IMR-90 (cell line): ENCODE results near the gene PRKRA. TPM values are rescaled to one million over a fixed set of nuclear protein-coding genes. Genes with fewer than 3 reads are reported as not detected.

ENCODE experiments used
- ATAC-seq: fragments of 200-7000 bp; cut with Tn5 transposase; 2 replicates; pipeline ENCODE4 v1.9.1; 2020; ENCODE audit warnings: low read depth, mild to moderate bottlenecking, moderate library complexity
- BruUV-seq: library from RNA; stranded (reverse); fragments of 400-500 nt; replicated peaks from 2 replicates; lab custom pipeline; 2021; lab: Mats Ljungman, UMichigan
- CTCF ChIA-PET: fragments of 300-600 bp; formaldehyde crosslinking; extraction: SDS; loops from one replicate; lab custom pipeline; 2021; ENCODE audit warnings: antibody characterized with exemption; lab: Yijun Ruan, JAX
- POLR2A ChIA-PET: fragments of 300-600 bp; sonication (Branson Sonifier 250); formaldehyde crosslinking; loops from one replicate; lab custom pipeline; 2022; ENCODE audit warnings: antibody characterized with exemption; ENCODE audit not compliant: unreplicated experiment; lab: Charles Lee
- DNase-seq: peaks from one replicate; pipeline ENCODE4 v3.0.0; 2013
- H2AFZ ChIP-seq: replicated peaks from 2 replicates; pipeline ENCODE3; 2013; ENCODE audit warnings: low read length, mild to moderate bottlenecking; ENCODE audit not compliant: poor library complexity
- H2AK5ac ChIP-seq: 2 replicates; pipeline ENCODE4 v1.6.1; 2013; ENCODE audit warnings: low read depth, low read length, inconsistent platforms
- H2AK9ac ChIP-seq: replicated peaks from 2 replicates; pipeline ENCODE3; 2013; ENCODE audit warnings: mild to moderate bottlenecking, low read depth, low read length, moderate library complexity; ENCODE audit not compliant: poor library complexity
- H2BK120ac ChIP-seq: 2 replicates; pipeline ENCODE4 v1.6.1; 2013; ENCODE audit warnings: low read depth, low read length, inconsistent platforms
- H2BK15ac ChIP-seq: 3 replicates; pipeline ENCODE4 v1.6.1; 2013; ENCODE audit warnings: low read depth, low read length, inconsistent platforms
- H2BK20ac ChIP-seq: 2 replicates; pipeline ENCODE4 v1.6.1; 2013; ENCODE audit warnings: low read depth, mild to moderate bottlenecking, inconsistent platforms, low read length, moderate library complexity
- H2BK5ac ChIP-seq: 2 replicates; pipeline ENCODE4 v1.6.1; 2013; ENCODE audit warnings: mild to moderate bottlenecking, low read depth, low read length, inconsistent platforms; ENCODE audit not compliant: poor library complexity, severe bottlenecking
- H3K14ac ChIP-seq: replicated peaks from 2 replicates; pipeline ENCODE4 v1.6.1; 2013; ENCODE audit warnings: low read depth, low read length, inconsistent platforms
- H3K18ac ChIP-seq: 2 replicates; pipeline ENCODE4 v1.6.1; 2013; ENCODE audit warnings: low read depth, low read length, control low read depth
- H3K23ac ChIP-seq: 2 replicates; pipeline ENCODE4 v1.6.1; 2013; ENCODE audit warnings: low read depth, low read length, inconsistent platforms
- H3K27ac ChIP-seq: 2 replicates; pipeline ENCODE4 v1.5.1; 2013; ENCODE audit warnings: mild to moderate bottlenecking, control low read depth, low read length; ENCODE audit not compliant: insufficient read depth
- H3K27me3 ChIP-seq: 2 replicates; pipeline ENCODE4 v1.6.1; 2013; ENCODE audit warnings: low read length; ENCODE audit not compliant: control insufficient read depth, insufficient read depth
- H3K36me3 ChIP-seq: 2 replicates; pipeline ENCODE4 v1.6.1; 2013; ENCODE audit warnings: low read length, mixed read lengths; ENCODE audit not compliant: control insufficient read depth, insufficient read depth
- H3K4ac ChIP-seq: 2 replicates; pipeline ENCODE4 v1.6.1; 2013; ENCODE audit warnings: low read depth, low read length, inconsistent platforms
- H3K4me1 ChIP-seq: 2 replicates; pipeline ENCODE4 v1.6.1; 2013; ENCODE audit warnings: low read length, mixed read lengths; ENCODE audit not compliant: control insufficient read depth, insufficient read depth
- H3K4me2 ChIP-seq: 2 replicates; pipeline ENCODE4 v1.6.1; 2013; ENCODE audit warnings: low read depth, mild to moderate bottlenecking, control low read depth, low read length, moderate library complexity
- H3K4me3 ChIP-seq: 2 replicates; pipeline ENCODE4 v1.5.1; 2013; ENCODE audit warnings: low read depth, mild to moderate bottlenecking, control low read depth, low read length, moderate library complexity; ENCODE audit not compliant: insufficient read depth
- H3K56ac ChIP-seq: 2 replicates; pipeline ENCODE4 v1.6.1; 2013; ENCODE audit warnings: low read length, inconsistent platforms; ENCODE audit not compliant: insufficient read depth; ENCODE audit errors: extremely low read depth
- H3K79me1 ChIP-seq, 2 experiments: 2 replicates each; pipeline ENCODE4 v1.6.1; 2013; ENCODE audit warnings: low read length in 2 of 2, inconsistent platforms in 1 of 2, low read depth in 1 of 2
- H3K9ac ChIP-seq: 2 replicates; pipeline ENCODE4 v1.6.1; 2013; ENCODE audit warnings: low read depth, low read length, control low read depth
- H3K9me1 ChIP-seq: 2 replicates; pipeline ENCODE4 v1.6.1; 2013; ENCODE audit warnings: low read length, inconsistent platforms; ENCODE audit not compliant: insufficient read depth
- H3K9me3 ChIP-seq: 2 replicates; pipeline ENCODE4 v1.6.1; 2013; ENCODE audit warnings: low read length; ENCODE audit not compliant: control insufficient read depth, insufficient read depth
- H4K20me1 ChIP-seq: 2 replicates; pipeline ENCODE4 v1.6.1; 2013; ENCODE audit warnings: low read length, inconsistent platforms; ENCODE audit not compliant: insufficient read depth
- H4K5ac ChIP-seq: 2 replicates; pipeline ENCODE4 v1.6.1; 2013; ENCODE audit warnings: mild to moderate bottlenecking, low read depth, low read length, control low read depth
- H4K8ac ChIP-seq, 2 experiments: 2 replicates each; pipeline ENCODE4 v1.6.1; 2013; ENCODE audit warnings: low read depth in 2 of 2, low read length in 2 of 2, control low read depth in 1 of 2, inconsistent platforms in 1 of 2
- H4K91ac ChIP-seq: 2 replicates; pipeline ENCODE4 v1.6.1; 2013; ENCODE audit warnings: low read depth, low read length, inconsistent platforms; ENCODE audit not compliant: insufficient read depth
- BHLHE40 ChIP-seq: fragments of 150-350 bp; IDR thresholded peaks from 2 replicates; pipeline ENCODE4 v1.6.1; 2016; ENCODE audit warnings: mild to moderate bottlenecking, low read depth, low read length
- CEBPB ChIP-seq: IDR thresholded peaks from 2 replicates; pipeline ENCODE4 v1.6.1; 2012; ENCODE audit warnings: low read depth, low read length, improper control_type of control experiment
- CHD1 ChIP-seq: IDR thresholded peaks from 2 replicates; pipeline ENCODE4 v1.6.1; 2012; ENCODE audit warnings: low read depth, low read length, improper control_type of control experiment
- FOS ChIP-seq: fragments of 150-350 bp; IDR thresholded peaks from 2 replicates; pipeline ENCODE4 v1.6.1; 2016; ENCODE audit warnings: low read depth, low read length
- MAFK ChIP-seq: IDR thresholded peaks from 2 replicates; pipeline ENCODE4 v1.6.1; 2012; ENCODE audit warnings: low read depth, low read length, improper control_type of control experiment
- MAZ ChIP-seq: IDR thresholded peaks from 2 replicates; pipeline ENCODE4 v1.6.1; 2012; ENCODE audit warnings: low read depth, mild to moderate bottlenecking, low read length, improper control_type of control experiment, moderate library complexity, borderline replicate concordance
- MXI1 ChIP-seq: IDR thresholded peaks from 2 replicates; pipeline ENCODE4 v1.6.1; 2012; ENCODE audit warnings: low read depth, mild to moderate bottlenecking, low read length, moderate library complexity, borderline replicate concordance
- NFE2L2 ChIP-seq: fragments of 150-350 bp; IDR thresholded peaks from 2 replicates; pipeline ENCODE4 v1.6.1; 2016; ENCODE audit warnings: low read depth, mild to moderate bottlenecking, low read length
- POLR2A ChIP-seq: IDR thresholded peaks from 2 replicates; pipeline ENCODE4 v1.6.1; 2012; ENCODE audit warnings: mild to moderate bottlenecking, low read depth, low read length
- RAD21 ChIP-seq: IDR thresholded peaks from 2 replicates; pipeline ENCODE4 v1.6.1; 2012; ENCODE audit warnings: low read length, improper control_type of control experiment
- RCOR1 ChIP-seq: IDR thresholded peaks from 2 replicates; pipeline ENCODE4 v1.6.1; 2012; ENCODE audit warnings: mild to moderate bottlenecking, low read length, improper control_type of control experiment; ENCODE audit not compliant: insufficient replicate concordance
- RFX5 ChIP-seq: IDR thresholded peaks from 2 replicates; pipeline ENCODE4 v1.8.0; 2012; ENCODE audit warnings: low read depth, mild to moderate bottlenecking, low read length, moderate library complexity
- SMC3 ChIP-seq: fragments of 150-350 bp; IDR thresholded peaks from 2 replicates; pipeline ENCODE4 v1.6.1; 2016; ENCODE audit warnings: low read depth, mild to moderate bottlenecking, antibody characterized with exemption, low read length, moderate library complexity
- dilution Hi-C: fragments of 300-500 bp; cut with HindIII; formaldehyde crosslinking; loops from one replicate; pipeline ENCODE4 v1.14.3; 2018; ENCODE audit warnings: low sequenced_read_pairs; ENCODE audit not compliant: unreplicated experiment
- in situ Hi-C: fragments of 300-500 bp; cut with MboI; formaldehyde crosslinking; loops from 3 replicates; pipeline ENCODE4 v1.14.3; 2019; ENCODE audit warnings: low sequenced_read_pairs, inconsistent platforms, mixed read lengths
- intact Hi-C: fragments of 100-400 bp; cut with micrococcal nuclease; formaldehyde crosslinking; loops from 2 replicates; pipeline ENCODE4 v1.10.0; 2022
- polyA plus RNA-seq, 3 experiments: library from polyadenylated mRNA; depleted of rRNA; stranded (reverse); fragments of >200 nt; gene quantifications; 2 replicates each; pipeline ENCODE4 v1.2.3, GENCODE V29; 2012; ENCODE audit warnings: low replicate concordance in 1 of 3
- total RNA-seq: library from RNA; depleted of rRNA; stranded (reverse); fragments of >200 nt; gene quantifications from 2 replicates; pipeline ENCODE4 v1.2.3, GENCODE V29; 2012
- TF ChIP-seq, protein P1 (sequence below): conservative IDR thresholded peaks from 2 replicates; pipeline ENCODE4 v1.5.1; 2012; ENCODE audit warnings: mild to moderate bottlenecking, low read depth, low read length, improper control_type of control experiment
- TF ChIP-seq, protein P2 (sequence below): fragments of 150-350 bp; IDR thresholded peaks from 2 replicates; pipeline ENCODE4 v1.6.1; 2017; ENCODE audit warnings: mild to moderate bottlenecking, antibody characterized with exemption, low read length, low read depth
- TF ChIP-seq, protein P3 (sequence below): fragments of 150-350 bp; IDR thresholded peaks from 2 replicates; pipeline ENCODE4 v1.6.1; 2016; ENCODE audit warnings: low read depth, mild to moderate bottlenecking, low read length, moderate library complexity, borderline replicate concordance

Gene PRKRA
- total and polyA plus RNA-seq, 2 of the 4 experiments (the other 2 are of a cell fraction), result 39.5 to 53.6 TPM

DNA sequence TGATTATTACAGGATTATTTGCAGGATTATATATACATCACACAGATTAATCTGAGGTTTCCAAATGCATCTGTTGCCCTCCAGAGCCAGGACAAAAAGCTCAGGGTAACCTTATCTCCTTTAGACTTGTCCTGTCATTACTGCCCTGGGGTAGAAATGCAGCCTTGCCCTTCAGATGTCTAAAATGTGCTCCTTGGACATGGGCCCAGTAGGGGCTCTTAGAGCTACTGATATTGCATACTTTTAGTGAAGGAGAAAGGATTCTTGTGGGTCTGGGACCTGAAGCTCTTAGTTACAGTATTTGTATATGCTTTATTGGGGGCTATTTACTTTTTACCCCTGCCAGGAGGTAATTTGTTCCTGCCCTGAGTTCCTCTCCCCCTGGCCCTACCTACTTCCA, 56.1 kb downstream of the PRKRA start:
- Histone ChIP-seq H3K4me3 (no peak overlapping the region), H3K27me3 (no peaks in the 10 kb centered on the region), H2BK5ac (no peak overlapping the region), H3K4me2 (no peak overlapping the region), H4K8ac (no peak overlapping the region), H4K91ac (no peak overlapping the region), H3K14ac (no peak overlapping the region), H3K4me1 (no peaks in the 10 kb centered on the region), H2AFZ (no peak overlapping the region), H3K18ac (no peak overlapping the region), H3K9me1 (no peaks in the 10 kb centered on the region), H4K20me1 (no peaks in the 10 kb centered on the region), H2BK20ac (no peak overlapping the region), H3K27ac (no peak overlapping the region), H3K79me1 (no peaks in the 10 kb centered on the region), H3K4ac (no peak overlapping the region), H2AK5ac (no peak overlapping the region), H2BK120ac (no peak overlapping the region), H2AK9ac (no peak overlapping the region), H4K5ac (no peak overlapping the region), H3K9me3 (no peaks in the 10 kb centered on the region), H3K23ac (no peak overlapping the region), H3K56ac (no peak overlapping the region), H3K36me3 (no peaks in the 10 kb centered on the region), H3K9ac (no peak overlapping the region), H2BK15ac (no peak overlapping the region)
- intact Hi-C loops, result no loop called here
- dilution Hi-C loops, result no loop called here
- TF ChIP-seq RAD21, result no peak
- TF ChIP-seq RFX5, result no peak
- no peak for TF ChIP-seq FOS
- no peak for TF ChIP-seq BHLHE40
- TF ChIP-seq RCOR1, result no peak
- TF ChIP-seq, protein P1, sequence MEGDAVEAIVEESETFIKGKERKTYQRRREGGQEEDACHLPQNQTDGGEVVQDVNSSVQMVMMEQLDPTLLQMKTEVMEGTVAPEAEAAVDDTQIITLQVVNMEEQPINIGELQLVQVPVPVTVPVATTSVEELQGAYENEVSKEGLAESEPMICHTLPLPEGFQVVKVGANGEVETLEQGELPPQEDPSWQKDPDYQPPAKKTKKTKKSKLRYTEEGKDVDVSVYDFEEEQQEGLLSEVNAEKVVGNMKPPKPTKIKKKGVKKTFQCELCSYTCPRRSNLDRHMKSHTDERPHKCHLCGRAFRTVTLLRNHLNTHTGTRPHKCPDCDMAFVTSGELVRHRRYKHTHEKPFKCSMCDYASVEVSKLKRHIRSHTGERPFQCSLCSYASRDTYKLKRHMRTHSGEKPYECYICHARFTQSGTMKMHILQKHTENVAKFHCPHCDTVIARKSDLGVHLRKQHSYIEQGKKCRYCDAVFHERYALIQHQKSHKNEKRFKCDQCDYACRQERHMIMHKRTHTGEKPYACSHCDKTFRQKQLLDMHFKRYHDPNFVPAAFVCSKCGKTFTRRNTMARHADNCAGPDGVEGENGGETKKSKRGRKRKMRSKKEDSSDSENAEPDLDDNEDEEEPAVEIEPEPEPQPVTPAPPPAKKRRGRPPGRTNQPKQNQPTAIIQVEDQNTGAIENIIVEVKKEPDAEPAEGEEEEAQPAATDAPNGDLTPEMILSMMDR, result no peak
- TF ChIP-seq MXI1, result no peak
- no peak for TF ChIP-seq MAFK
- TF ChIP-seq, protein P2, sequence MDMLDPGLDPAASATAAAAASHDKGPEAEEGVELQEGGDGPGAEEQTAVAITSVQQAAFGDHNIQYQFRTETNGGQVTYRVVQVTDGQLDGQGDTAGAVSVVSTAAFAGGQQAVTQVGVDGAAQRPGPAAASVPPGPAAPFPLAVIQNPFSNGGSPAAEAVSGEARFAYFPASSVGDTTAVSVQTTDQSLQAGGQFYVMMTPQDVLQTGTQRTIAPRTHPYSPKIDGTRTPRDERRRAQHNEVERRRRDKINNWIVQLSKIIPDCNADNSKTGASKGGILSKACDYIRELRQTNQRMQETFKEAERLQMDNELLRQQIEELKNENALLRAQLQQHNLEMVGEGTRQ, result no peak
- TF ChIP-seq, protein P3, sequence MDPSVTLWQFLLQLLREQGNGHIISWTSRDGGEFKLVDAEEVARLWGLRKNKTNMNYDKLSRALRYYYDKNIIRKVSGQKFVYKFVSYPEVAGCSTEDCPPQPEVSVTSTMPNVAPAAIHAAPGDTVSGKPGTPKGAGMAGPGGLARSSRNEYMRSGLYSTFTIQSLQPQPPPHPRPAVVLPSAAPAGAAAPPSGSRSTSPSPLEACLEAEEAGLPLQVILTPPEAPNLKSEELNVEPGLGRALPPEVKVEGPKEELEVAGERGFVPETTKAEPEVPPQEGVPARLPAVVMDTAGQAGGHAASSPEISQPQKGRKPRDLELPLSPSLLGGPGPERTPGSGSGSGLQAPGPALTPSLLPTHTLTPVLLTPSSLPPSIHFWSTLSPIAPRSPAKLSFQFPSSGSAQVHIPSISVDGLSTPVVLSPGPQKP, result no peak
- TF ChIP-seq NFE2L2, result no peak
- TF ChIP-seq CEBPB, result no peak
- TF ChIP-seq CHD1, result no peak
- no peak for TF ChIP-seq MAZ
- TF ChIP-seq POLR2A, result no peak
- no peak for TF ChIP-seq SMC3
- ATAC-seq (no peak), DNase-seq (no peak)
- ChIA-PET POLR2A (no interaction called here), CTCF (interaction anchor here (0.7 to 2.4 kb wide), 4 partner anchors 20 to 89 kb away, joined by 3 to 9 read pairs (median 6); no protein-coding TSS in a partner anchor)
- BruUV-seq, result no TSS peak
- in situ Hi-C loops, result no loop called here
